ENCODE results near the gene SLC27A1.
A peak's percentile ranks its signal among the peaks of the same experiment; 100 is the strongest.
"Not testable (repeated sequence)": the region's sequence is repeated elsewhere in the genome, so short reads cannot be mapped to it uniquely, and the experiment has no call there.

SLC27A1 gene

GRCh38 chr19:17552735-17553134, 82.4 kb downstream of the SLC27A1 start:
- H3K9ac ChIP-seq (ENCODE audit: low read length); H3K79me1 ChIP-seq (replicated peaks; ENCODE audit: low read length, poor library complexity, severe bottlenecking); H3K4me2 ChIP-seq (ENCODE audit: low read length, poor library complexity, severe bottlenecking); H2AK5ac ChIP-seq (ENCODE audit: low read length, severe bottlenecking); H3K36me3 ChIP-seq (ENCODE audit: control insufficient read depth in 1 of 2, insufficient read depth in 2 of 2, low read depth in 1 of 2, low read length in 2 of 2); H2BK15ac ChIP-seq (ENCODE audit: low read depth, poor library complexity, severe bottlenecking); H3K27me3 ChIP-seq (ENCODE audit: control insufficient read depth in 1 of 2, insufficient read depth in 1 of 2, low read length in 2 of 2); H4K8ac ChIP-seq (ENCODE audit: low read length); H2BK12ac ChIP-seq (ENCODE audit: low read length in 2 of 2); H2BK5ac ChIP-seq (ENCODE audit: low read depth, low read length, poor library complexity, severe bottlenecking); H3K9me3 ChIP-seq (ENCODE audit: control insufficient read depth, low read length); H3K14ac ChIP-seq (ENCODE audit: low read length in 2 of 2); H3K23ac ChIP-seq (ENCODE audit: low read length in 2 of 2); H3K18ac ChIP-seq (ENCODE audit: low read depth in 1 of 2, low read length in 2 of 2); H2BK120ac ChIP-seq (ENCODE audit: low read depth, low read length); H3K4me1 ChIP-seq (ENCODE audit: control insufficient read depth, insufficient read depth, low read depth, low read length); H3K4me3 ChIP-seq (ENCODE audit: insufficient read depth in 1 of 2, low read depth in 1 of 2, low read length in 2 of 2); H3K27ac ChIP-seq (ENCODE audit: low read length, poor library complexity, severe bottlenecking); H3K4ac ChIP-seq (ENCODE audit: low read depth in 1 of 2, low read length in 2 of 2); DNase-seq; H2AFZ ChIP-seq (ENCODE audit: low read depth, low read length); H4K91ac ChIP-seq (ENCODE audit: low read length): not testable (repeated sequence)
- WGBS: no CpG with 5 or more reads among the region's 4 CpGs

- no peak overlapping the region for H2BK5ac ChIP-seq (ENCODE audit: low read depth, low read length, poor library complexity, severe bottlenecking)
- no peak overlapping the region for H2AK5ac ChIP-seq (ENCODE audit: low read length, severe bottlenecking)
- peaks cover 4% of the 10 kb centered on the region for H3K79me1 ChIP-seq (replicated peaks; ENCODE audit: low read length, poor library complexity, severe bottlenecking)
- H3K27me3 ChIP-seq (ENCODE audit: control insufficient read depth in 1 of 2, insufficient read depth in 1 of 2, low read length in 2 of 2): no peaks in the 10 kb centered on the region
- H3K4me1 ChIP-seq (ENCODE audit: control insufficient read depth, insufficient read depth, low read depth, low read length): peaks cover 7% of the 10 kb centered on the region
- peak overlapping the region; percentile 29 for H2AFZ ChIP-seq (ENCODE audit: low read depth, low read length)
- no peak overlapping the region for H3K14ac ChIP-seq (ENCODE audit: low read length in 2 of 2)
- H2BK120ac ChIP-seq (ENCODE audit: low read depth, low read length): no peak overlapping the region
- H3K23ac ChIP-seq (ENCODE audit: low read length in 2 of 2): no peak overlapping the region
- H4K8ac ChIP-seq (ENCODE audit: low read length): peak overlapping the region; percentile 77
- H3K9me3 ChIP-seq (ENCODE audit: control insufficient read depth, low read length): no peaks in the 10 kb centered on the region
- H3K4me3 ChIP-seq (ENCODE audit: insufficient read depth in 1 of 2, low read depth in 1 of 2, low read length in 2 of 2): peak overlapping the region in 1 of 2 experiments; percentile 60
- H3K4ac ChIP-seq (ENCODE audit: low read depth in 1 of 2, low read length in 2 of 2): no peak overlapping the region
- no peak overlapping the region for H2BK15ac ChIP-seq (ENCODE audit: low read depth, poor library complexity, severe bottlenecking)
- DNase-seq: peak; percentile 82
- no peak overlapping the region for H3K18ac ChIP-seq (ENCODE audit: low read depth in 1 of 2, low read length in 2 of 2)
- H3K27ac ChIP-seq (ENCODE audit: low read length, poor library complexity, severe bottlenecking): peak overlapping the region; percentile 67
- H3K4me2 ChIP-seq (ENCODE audit: low read length, poor library complexity, severe bottlenecking): no peak overlapping the region
- peaks cover 0 to 4% of the 10 kb centered on the region in 2 experiments for H3K36me3 ChIP-seq (ENCODE audit: control insufficient read depth in 1 of 2, insufficient read depth in 2 of 2, low read depth in 1 of 2, low read length in 2 of 2)
- H2BK12ac ChIP-seq (ENCODE audit: low read length in 2 of 2): peak overlapping the region in 1 of 2 experiments; percentile 31
- H4K91ac ChIP-seq (ENCODE audit: low read length): peak overlapping the region; percentile 80
- H3K9ac ChIP-seq (ENCODE audit: low read length): peak overlapping the region; percentile 64
- WGBS: 31% methylated on average over 7 of the region's 7 CpGs
Observed at GRCh38 chr19:17553256-17553655, 82.9 kb downstream of the SLC27A1 start.

DNA sequence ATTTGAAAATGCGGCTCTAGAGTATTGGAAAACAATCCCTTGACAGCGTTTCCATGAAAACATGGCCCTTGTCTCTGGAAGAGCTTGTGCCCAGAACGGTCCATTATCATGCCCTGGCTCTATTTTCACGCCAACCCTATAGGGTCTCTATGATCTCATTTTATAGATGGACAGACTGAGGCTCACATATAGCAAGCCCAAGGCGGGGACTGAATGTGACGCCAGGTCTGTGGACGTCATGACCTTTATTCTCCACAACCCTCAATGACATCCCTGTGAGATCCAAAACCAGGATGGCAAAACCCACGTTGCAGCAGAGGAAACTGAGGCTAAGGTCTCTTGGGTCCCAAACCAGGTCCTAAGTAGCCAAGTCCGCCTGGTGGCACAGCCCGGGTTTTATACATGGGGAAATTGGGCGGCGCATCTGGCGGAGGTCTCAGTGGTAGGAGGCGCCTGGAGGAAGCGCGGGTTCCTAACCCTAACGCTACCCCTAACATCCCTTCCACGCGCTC, 84.7 kb downstream of the SLC27A1 start:
- peak overlapping the region in 1 of 2 experiments; percentile 99 for H3K4me3 ChIP-seq (ENCODE audit: insufficient read depth in 1 of 2, low read depth in 1 of 2, low read length in 2 of 2)
- no peak overlapping the region for H4K91ac ChIP-seq (ENCODE audit: low read length)
- WGBS: 21% methylated on average over 18 of the region's 19 CpGs
- H2BK12ac ChIP-seq (ENCODE audit: low read length in 2 of 2): no peak overlapping the region
- H3K79me1 ChIP-seq (replicated peaks; ENCODE audit: low read length, poor library complexity, severe bottlenecking): peaks cover 15% of the 10 kb centered on the region
- peak overlapping the region; percentile 52 for H4K8ac ChIP-seq (ENCODE audit: low read length)
- H2AFZ ChIP-seq (ENCODE audit: low read depth, low read length): peak overlapping the region; percentile 66
- no peak for DNase-seq
- H3K9ac ChIP-seq (ENCODE audit: low read length): peak overlapping the region; percentile 93
- H3K27me3 ChIP-seq (ENCODE audit: control insufficient read depth in 1 of 2, insufficient read depth in 1 of 2, low read length in 2 of 2): no peaks in the 10 kb centered on the region
- H3K18ac ChIP-seq (ENCODE audit: low read depth in 1 of 2, low read length in 2 of 2): peak overlapping the region in 1 of 2 experiments; percentile 63
- no peak overlapping the region for H2BK15ac ChIP-seq (ENCODE audit: low read depth, poor library complexity, severe bottlenecking)
- no peaks in the 10 kb centered on the region for H3K9me3 ChIP-seq (ENCODE audit: control insufficient read depth, low read length)
- peaks cover 10% of the 10 kb centered on the region for H3K4me1 ChIP-seq (ENCODE audit: control insufficient read depth, insufficient read depth, low read depth, low read length)
- H3K23ac ChIP-seq (ENCODE audit: low read length in 2 of 2): peak overlapping the region in 1 of 2 experiments; percentile 46
- no peak overlapping the region for H2AK5ac ChIP-seq (ENCODE audit: low read length, severe bottlenecking)
- no peak overlapping the region for H2BK5ac ChIP-seq (ENCODE audit: low read depth, low read length, poor library complexity, severe bottlenecking)
- peak overlapping the region; percentile 81 for H3K4me2 ChIP-seq (ENCODE audit: low read length, poor library complexity, severe bottlenecking)
- H3K14ac ChIP-seq (ENCODE audit: low read length in 2 of 2): no peak overlapping the region
- H3K4ac ChIP-seq (ENCODE audit: low read depth in 1 of 2, low read length in 2 of 2): peak overlapping the region in 1 of 2 experiments; percentile 5
- H2BK120ac ChIP-seq (ENCODE audit: low read depth, low read length): no peak overlapping the region
- peaks cover 15 to 18% of the 10 kb centered on the region in 2 experiments for H3K36me3 ChIP-seq (ENCODE audit: control insufficient read depth in 1 of 2, insufficient read depth in 2 of 2, low read depth in 1 of 2, low read length in 2 of 2)
- H3K27ac ChIP-seq (ENCODE audit: low read length, poor library complexity, severe bottlenecking): no peak overlapping the region

DNA sequence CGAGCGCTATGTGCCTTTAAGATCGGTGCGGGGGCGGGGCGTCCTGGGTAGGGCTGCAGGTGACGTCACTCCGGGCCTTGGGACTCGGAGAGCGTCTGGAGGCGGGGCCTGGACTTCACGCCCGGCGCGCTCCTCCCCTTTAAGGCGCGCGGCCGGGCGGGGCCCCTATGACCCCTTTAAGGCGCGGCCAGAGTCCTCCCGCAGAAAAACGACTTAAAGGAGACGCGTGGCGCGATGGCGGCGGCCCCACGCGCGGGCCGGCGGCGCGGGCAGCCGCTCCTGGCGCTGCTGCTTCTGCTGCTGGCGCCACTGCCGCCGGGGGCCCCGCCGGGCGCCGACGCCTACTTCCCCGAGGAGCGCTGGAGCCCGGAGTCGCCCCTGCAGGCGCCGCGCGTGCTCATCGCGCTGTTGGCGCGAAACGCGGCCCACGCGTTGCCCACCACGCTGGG, 85.2 kb downstream of the SLC27A1 start, which contains the start of gene COLGALT1:
Gene COLGALT1 (plus strand): TSS at position 170 of the 449 bp plus-strand sequence. CDS start 65 bp downstream, at position 235.
- Histone ChIP-seq H3K4me3 (ENCODE audit: insufficient read depth in 1 of 2, low read depth in 1 of 2, low read length in 2 of 2) (peak within 1 kb of the TSS; percentile 97 to 99), H3K9ac (ENCODE audit: low read length) (peak within 1 kb of the TSS; percentile 93), H3K27me3 (ENCODE audit: control insufficient read depth in 1 of 2, insufficient read depth in 1 of 2, low read length in 2 of 2) (no peaks in the 10 kb centered on the region), H4K8ac (ENCODE audit: low read length) (peak within 1 kb of the TSS; percentile 92), H3K9me3 (ENCODE audit: control insufficient read depth, low read length) (no peaks in the 10 kb centered on the region), H2BK12ac (ENCODE audit: low read length in 2 of 2) (peak within 1 kb of the TSS; percentile 9 to 79), H3K36me3 (ENCODE audit: control insufficient read depth in 1 of 2, insufficient read depth in 2 of 2, low read depth in 1 of 2, low read length in 2 of 2) (peaks cover 20 to 22% of the 10 kb centered on the region in 2 experiments), H3K23ac (ENCODE audit: low read length in 2 of 2) (peak within 1 kb of the TSS; percentile 49 to 75), H3K14ac (ENCODE audit: low read length in 2 of 2) (peak within 1 kb of the TSS in 1 of 2 experiments; percentile 94), H2AK5ac (ENCODE audit: low read length, severe bottlenecking) (no peak within 1 kb of the TSS), H3K18ac (ENCODE audit: low read depth in 1 of 2, low read length in 2 of 2) (peak within 1 kb of the TSS; percentile 77 to 93), H3K27ac (ENCODE audit: low read length, poor library complexity, severe bottlenecking) (peak within 1 kb of the TSS; percentile 27), H3K79me1 (replicated peaks; ENCODE audit: low read length, poor library complexity, severe bottlenecking) (peaks cover 20% of the 10 kb centered on the region), H4K91ac (ENCODE audit: low read length) (peak within 1 kb of the TSS; percentile 74), H2BK120ac (ENCODE audit: low read depth, low read length) (peak within 1 kb of the TSS; percentile 50), H3K4me2 (ENCODE audit: low read length, poor library complexity, severe bottlenecking) (peak within 1 kb of the TSS; percentile 81), H3K4me1 (ENCODE audit: control insufficient read depth, insufficient read depth, low read depth, low read length) (peaks cover 10% of the 10 kb centered on the region), H2BK5ac (ENCODE audit: low read depth, low read length, poor library complexity, severe bottlenecking) (peak within 1 kb of the TSS; percentile 33), H2AFZ (ENCODE audit: low read depth, low read length) (peak within 1 kb of the TSS; percentile 66), H2BK15ac (ENCODE audit: low read depth, poor library complexity, severe bottlenecking) (peak within 1 kb of the TSS; percentile 77), H3K4ac (ENCODE audit: low read depth in 1 of 2, low read length in 2 of 2) (peak within 1 kb of the TSS; percentile 10 to 75)
- 1% methylated on average over 54 of the region's 64 CpGs for WGBS
- DNase-seq: peak; percentile 95
